MM.1S (cell line): ENCODE results near the gene BUB3.

Experiments
- DNase-seq: peaks from one replicate; pipeline ENCODE4 v3.0.0-alpha.2; 2015
- H2AFZ ChIP-seq: fragments of 300-600 bp; sonication (generic); 2 replicates; pipeline ENCODE4 v1.6.0; 2016; ENCODE audit warnings: antibody characterized with exemption, low read length
- H3F3A ChIP-seq: fragments of 300-600 bp; sonication (generic); 2 replicates; pipeline ENCODE4 v1.6.1; 2016; ENCODE audit warnings: mild to moderate bottlenecking, antibody characterized with exemption, low read length, moderate library complexity, mixed read lengths; ENCODE audit not compliant: insufficient read depth
- H3K27ac ChIP-seq: fragments of 300-600 bp; sonication (generic); 2 replicates; pipeline ENCODE4 v1.5.1; 2016; ENCODE audit warnings: mild to moderate bottlenecking, low read length
- H3K27me3 ChIP-seq: fragments of 300-600 bp; sonication (generic); replicated peaks from 2 replicates; pipeline ENCODE4 v1.6.0; 2016; ENCODE audit warnings: low read length; ENCODE audit not compliant: insufficient read depth
- H3K36me3 ChIP-seq: fragments of 300-600 bp; sonication (generic); replicated peaks from 2 replicates; pipeline ENCODE4 v1.6.1; 2016; ENCODE audit warnings: mild to moderate bottlenecking, low read length, mixed read lengths; ENCODE audit not compliant: insufficient read depth
- H3K4me1 ChIP-seq: fragments of 300-600 bp; sonication (generic); 2 replicates; pipeline ENCODE4 v1.6.1; 2016; ENCODE audit warnings: low read length, mixed read lengths
- H3K4me2 ChIP-seq: fragments of 300-600 bp; sonication (generic); 2 replicates; pipeline ENCODE4 v1.6.0; 2016; ENCODE audit warnings: low read depth, low read length
- H3K4me3 ChIP-seq: fragments of 300-600 bp; sonication (generic); 2 replicates; pipeline ENCODE4 v1.5.1; 2016; ENCODE audit warnings: low read length, mixed read lengths
- H3K79me2 ChIP-seq: fragments of 300-600 bp; sonication (generic); 2 replicates; pipeline ENCODE4 v1.6.1; 2016; ENCODE audit warnings: mixed run types, low read length, mixed read lengths
- H3K9ac ChIP-seq: fragments of 300-600 bp; sonication (generic); 2 replicates; pipeline ENCODE4 v1.6.1; 2016; ENCODE audit warnings: low read length, mixed read lengths
- H3K9me2 ChIP-seq: fragments of 300-600 bp; sonication (generic); replicated peaks from 2 replicates; pipeline ENCODE4 v1.6.1; 2016; ENCODE audit warnings: mild to moderate bottlenecking, low read length, mixed read lengths; ENCODE audit not compliant: insufficient read depth
- H3K9me3 ChIP-seq: fragments of 300-600 bp; sonication (generic); replicated peaks from 2 replicates; pipeline ENCODE4 v1.6.1; 2016; ENCODE audit warnings: mild to moderate bottlenecking, low read length, mixed read lengths; ENCODE audit not compliant: insufficient read depth
- H4K20me1 ChIP-seq: fragments of 300-600 bp; sonication (generic); 2 replicates; pipeline ENCODE4 v1.6.1; 2016; ENCODE audit warnings: mild to moderate bottlenecking, low read length, moderate library complexity, mixed read lengths; ENCODE audit not compliant: insufficient read depth
- CTCF ChIP-seq: fragments of 300-600 bp; sonication (generic); IDR thresholded peaks from 2 replicates; pipeline ENCODE4 v1.5.1; 2016; ENCODE audit warnings: antibody characterized with exemption, low read length, mixed read lengths
- EZH2 ChIP-seq: fragments of 300-600 bp; sonication (generic); optimal IDR thresholded peaks from 2 replicates; pipeline ENCODE3; 2017; ENCODE audit warnings: low read depth, mild to moderate bottlenecking, antibody characterized with exemption, low read length, mixed read lengths
- EZH2phosphoT487 ChIP-seq: fragments of 300-600 bp; sonication (generic); IDR thresholded peaks from 2 replicates; pipeline ENCODE4 v1.6.1; 2018; ENCODE audit warnings: antibody characterized with exemption, low read length

BUB3 gene

DNA sequence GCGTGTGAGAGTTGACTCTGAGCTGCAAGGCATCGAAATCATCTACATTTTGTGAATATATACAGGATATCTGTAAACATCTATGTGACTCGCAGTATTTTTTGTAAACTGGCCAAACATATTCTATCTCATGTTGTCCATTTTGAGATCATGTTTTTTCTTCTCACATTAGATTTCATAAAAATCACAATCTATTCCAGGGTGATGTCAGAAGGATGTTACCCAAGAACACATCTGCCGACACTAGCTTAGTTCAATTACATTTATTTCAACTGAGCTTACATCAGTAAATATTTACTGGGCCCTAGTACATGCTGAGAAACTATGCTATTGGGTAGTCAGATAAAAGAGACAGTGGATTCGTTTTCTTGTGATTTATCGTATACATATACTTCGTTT, 2.5 kb upstream of the BUB3 start:
- H3F3A ChIP-seq: 0 out of 2 replicates have a peak, but pooled peaks cover 4% of the 10 kb centered on the region
- no peaks in the 10 kb centered on the region for H3K9me3 ChIP-seq
- H3K36me3 ChIP-seq: peaks cover 12% of the 10 kb centered on the region; the same call in 1 of the 2 replicates
- DNase-seq: no peak
- TF ChIP-seq CTCF (no peak), EZH2 (no peak), EZH2phosphoT487 (no peak)
- H3K27ac ChIP-seq: no peak overlapping the region
- no peak overlapping the region for H2AFZ ChIP-seq
- H3K9me2 ChIP-seq: no peaks in the 10 kb centered on the region
- H3K4me1 ChIP-seq: peaks cover 14% of the 10 kb centered on the region
- H4K20me1 ChIP-seq: no peaks in the 10 kb centered on the region
- no peak overlapping the region for H3K4me2 ChIP-seq
- H3K79me2 ChIP-seq: peaks cover 26% of the 10 kb centered on the region
- no peak overlapping the region for H3K4me3 ChIP-seq
- no peak overlapping the region for H3K9ac ChIP-seq
- H3K27me3 ChIP-seq: peaks cover 3% of the 10 kb centered on the region; the same call in 1 of the 2 replicates

- H3K9me3 ChIP-seq: no peaks in the 10 kb centered on the region
- no peaks in the 10 kb centered on the region for H3K27me3 ChIP-seq
- TF ChIP-seq EZH2phosphoT487 (no peak), EZH2 (no peak), CTCF (no peak)
- H3K79me2 ChIP-seq: peaks cover 44% of the 10 kb centered on the region
- peak overlapping the region; percentile 44 for H2AFZ ChIP-seq
- 0 out of 2 replicates have a peak, but pooled peaks cover 4% of the 10 kb centered on the region for H3F3A ChIP-seq
- H3K4me3 ChIP-seq: no peak overlapping the region
- no peak overlapping the region for H3K9ac ChIP-seq
- H3K4me1 ChIP-seq: peaks cover 25% of the 10 kb centered on the region
- H3K9me2 ChIP-seq: no peaks in the 10 kb centered on the region
- peaks cover 21% of the 10 kb centered on the region; the same call in 1 of the 2 replicates for H3K36me3 ChIP-seq
- H3K4me2 ChIP-seq: peak overlapping the region; percentile 32; the same call in 1 of the 2 replicates
- H4K20me1 ChIP-seq: peaks cover 4% of the 10 kb centered on the region; the same call in 1 of the 2 replicates
- DNase-seq: no peak
- H3K27ac ChIP-seq: no peak overlapping the region
These were observed 613 bp upstream of the BUB3 start for GRCh38 chr10:123153486-123154091.

DNA sequence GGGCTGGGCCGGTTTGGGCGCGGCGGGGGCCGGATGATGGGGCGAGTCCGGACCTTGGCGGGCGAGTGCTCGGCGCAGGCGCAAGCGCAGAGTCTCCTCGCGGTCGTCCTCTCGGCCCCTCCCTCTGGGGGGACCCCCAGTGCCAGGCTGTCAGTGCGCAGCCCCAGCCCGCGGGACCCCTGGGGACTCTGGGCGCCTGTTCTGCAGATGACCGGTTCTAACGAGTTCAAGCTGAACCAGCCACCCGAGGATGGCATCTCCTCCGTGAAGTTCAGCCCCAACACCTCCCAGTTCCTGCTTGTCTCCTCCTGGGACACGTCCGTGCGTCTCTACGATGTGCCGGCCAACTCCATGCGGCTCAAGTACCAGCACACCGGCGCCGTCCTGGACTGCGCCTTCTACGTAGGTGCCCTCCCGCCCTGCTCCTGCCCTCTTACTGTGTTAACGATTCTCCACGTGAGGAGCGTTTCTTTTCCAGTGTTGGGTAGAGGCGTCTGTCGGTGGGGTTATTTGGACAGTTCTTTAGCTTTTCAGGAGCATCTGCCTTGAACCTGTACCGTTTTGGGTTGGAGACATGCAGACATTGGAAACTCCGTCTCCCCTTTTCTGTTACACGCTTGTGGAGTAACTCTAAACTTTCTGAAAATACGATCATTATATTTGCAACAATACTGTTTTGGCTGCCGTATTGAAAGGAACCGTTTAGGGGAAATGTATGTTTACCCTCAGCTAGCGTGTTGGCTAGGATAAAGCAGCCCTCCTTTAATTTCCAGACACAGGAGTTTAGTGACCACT, 706 bp downstream of the BUB3 start:
- TF ChIP-seq CTCF (no peak), EZH2 (no peak), EZH2phosphoT487 (no peak)
- peak; percentile 60 for DNase-seq

More for the DNA sequence above, 706 bp downstream of the BUB3 start:
- Histone ChIP-seq H2AFZ (peak overlapping the region; percentile 75), H3K4me1 (peaks cover 34% of the 10 kb centered on the region), H4K20me1 (peaks cover 14% of the 10 kb centered on the region; the same call in 1 of the 2 replicates), H3K27me3 (no peaks in the 10 kb centered on the region), H3F3A (0 out of 2 replicates have a peak, but pooled peaks cover 4% of the 10 kb centered on the region), H3K4me2 (peak overlapping the region; percentile 86), H3K9me2 (no peaks in the 10 kb centered on the region), H3K4me3 (peak overlapping the region; percentile 92), H3K9ac (peak overlapping the region; percentile 97), H3K27ac (peak overlapping the region; percentile 82), H3K79me2 (peaks cover 57% of the 10 kb centered on the region), H3K36me3 (peaks cover 21% of the 10 kb centered on the region; the same call in 1 of the 2 replicates), H3K9me3 (no peaks in the 10 kb centered on the region)
